Frontal cortex (tissue), 4 donors: ENCODE data around the gene C5. TPM values are rescaled to one million over a fixed set of nuclear protein-coding genes. Genes with fewer than 3 reads are reported as not detected.
"Not testable (repeated sequence)": the region's sequence is repeated elsewhere in the genome, so short reads cannot be mapped to it uniquely, and the experiment has no call there.

ENCODE experiments used
- DNase-seq, 2 donors: peaks; one replicate each; pipeline ENCODE4 v3.0.0; 2012; ENCODE audit warnings: low spot score in 2 of 2
- FAIRE-seq: peaks from 2 replicates; lab custom pipeline; 2012; peaks lifted over from hg19 to GRCh38; lab: Jason Lieb, UNC
- total RNA-seq: library from RNA; depleted of rRNA; stranded (reverse); fragments of >200 nt; gene quantifications from one replicate; pipeline ENCODE4 v1.2.3, GENCODE V29; 2014
- donor health status: control.
- donor health status: control.
- donor health status: control.

The C5 gene
- 7.7 TPM for total RNA-seq

DNA sequence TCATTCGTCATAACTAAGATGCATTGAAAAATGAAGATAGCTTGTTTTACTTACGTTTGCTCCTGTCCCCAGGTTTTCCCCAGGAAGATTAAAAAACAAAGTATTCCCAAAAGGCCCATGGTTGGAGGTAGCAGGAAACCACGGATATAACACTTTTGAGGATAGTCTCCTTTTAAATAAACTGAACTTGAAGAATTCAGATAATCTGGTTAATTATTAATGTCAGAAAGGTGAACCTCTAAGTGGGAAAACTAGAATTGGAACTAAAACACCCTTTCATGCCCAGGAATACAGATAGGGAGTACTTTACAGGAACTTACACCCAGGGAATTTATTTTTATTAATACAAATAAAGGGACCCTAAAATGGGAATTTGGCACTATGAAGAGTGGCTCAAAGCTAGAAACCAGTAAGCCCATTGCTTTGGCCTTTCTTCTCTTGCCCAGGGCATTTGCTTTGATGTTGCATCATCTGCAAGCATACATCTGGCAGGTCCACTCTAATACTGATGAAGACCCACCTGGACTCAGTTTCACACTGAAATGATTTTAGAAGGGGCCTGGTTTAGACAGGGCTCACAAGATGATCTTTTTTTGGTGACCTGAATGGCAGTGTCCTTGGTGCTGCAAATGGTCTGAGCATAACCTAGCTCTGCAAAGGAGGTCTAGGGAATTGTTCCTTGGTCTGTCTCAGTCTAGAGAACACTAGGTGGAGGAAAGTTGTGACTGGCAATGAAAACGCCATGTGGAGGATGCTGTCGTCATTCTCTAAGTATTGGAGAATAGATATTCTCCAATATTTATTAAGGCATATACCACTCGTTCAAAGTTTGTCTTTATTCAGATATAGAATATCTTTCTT lies at the start of gene C5:
C5 (minus strand) TSS at position 148 of the 861 bp plus-strand sequence; CDS start at position 119, 29 bp downstream.
- DNase-seq = no peak

DNA sequence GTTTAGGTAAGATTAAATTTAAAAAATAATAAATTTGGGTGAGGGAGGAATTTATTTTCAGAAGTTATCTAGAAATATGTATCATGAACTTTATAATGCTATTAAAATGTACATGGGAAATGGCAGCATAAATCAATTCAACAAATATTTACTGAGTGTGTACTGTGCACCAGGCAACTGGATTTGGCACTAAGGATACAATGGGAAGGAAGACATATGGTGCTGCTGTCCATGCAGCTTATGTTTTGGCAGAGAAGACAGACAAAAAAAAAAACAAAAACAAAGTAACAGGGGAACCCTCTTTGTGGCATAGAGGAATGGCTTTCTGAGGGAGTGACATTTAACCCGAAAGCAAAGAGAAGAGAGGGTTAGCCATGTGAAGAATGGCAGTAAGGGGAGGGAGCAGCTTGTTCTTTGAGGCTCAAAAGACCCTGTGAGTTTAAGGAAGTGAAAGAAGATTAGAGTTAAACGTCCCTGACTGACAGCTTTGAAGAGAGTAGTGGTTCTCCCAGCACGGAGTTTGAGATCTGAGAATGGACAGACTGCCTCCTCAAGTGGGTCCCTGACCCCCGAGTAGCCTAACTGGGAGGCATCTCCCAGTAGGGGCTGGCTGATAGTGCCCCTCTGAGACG lies 48.6 kb upstream of the C5 start:
- FAIRE-seq = no peak

More for the DNA sequence above, at the start of gene C5:
- no peak for FAIRE-seq

DNA sequence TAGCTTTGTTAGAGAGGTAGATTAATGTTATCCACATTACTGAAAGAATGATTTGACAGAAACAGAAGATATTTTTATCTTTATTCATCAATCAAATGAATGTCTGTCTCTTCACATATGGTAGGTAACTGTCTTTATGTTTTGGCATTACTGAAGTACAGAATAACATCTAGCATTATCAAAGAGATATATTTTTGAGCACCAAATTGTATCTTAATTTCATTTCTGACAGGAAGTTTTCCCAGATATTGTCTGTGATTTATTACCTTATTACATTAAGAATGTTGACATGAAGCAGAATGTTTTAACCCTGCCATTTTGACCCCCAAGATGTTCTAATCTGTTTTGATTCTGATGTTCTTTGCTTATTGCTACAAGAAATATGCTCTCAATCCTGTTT lies 45.0 kb upstream of the C5 start:
- FAIRE-seq (no peak), DNase-seq (no peak)

More for the DNA sequence above, 48.6 kb upstream of the C5 start:
- DNase-seq = no peak

DNA sequence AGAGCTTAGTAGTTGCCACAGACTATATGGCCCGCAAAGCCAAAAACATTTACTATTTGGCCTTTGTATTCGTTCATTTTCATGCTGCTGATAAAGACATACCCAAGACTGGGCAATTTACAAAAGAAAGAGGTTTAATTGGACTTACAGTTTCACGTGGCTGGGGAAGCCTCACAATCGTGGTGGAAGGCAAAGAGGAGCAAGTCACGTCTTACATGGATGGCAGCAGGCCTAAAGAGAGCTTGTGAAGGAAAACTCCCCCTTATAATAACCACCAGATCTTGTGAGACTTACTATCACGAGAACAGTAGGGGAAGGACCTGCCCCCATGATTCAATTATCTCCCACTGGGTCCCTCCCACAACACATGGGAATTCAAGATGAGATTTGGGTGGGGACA lies 40.7 kb upstream of the C5 start:
- FAIRE-seq, DNase-seq: not testable (repeated sequence)

DNA sequence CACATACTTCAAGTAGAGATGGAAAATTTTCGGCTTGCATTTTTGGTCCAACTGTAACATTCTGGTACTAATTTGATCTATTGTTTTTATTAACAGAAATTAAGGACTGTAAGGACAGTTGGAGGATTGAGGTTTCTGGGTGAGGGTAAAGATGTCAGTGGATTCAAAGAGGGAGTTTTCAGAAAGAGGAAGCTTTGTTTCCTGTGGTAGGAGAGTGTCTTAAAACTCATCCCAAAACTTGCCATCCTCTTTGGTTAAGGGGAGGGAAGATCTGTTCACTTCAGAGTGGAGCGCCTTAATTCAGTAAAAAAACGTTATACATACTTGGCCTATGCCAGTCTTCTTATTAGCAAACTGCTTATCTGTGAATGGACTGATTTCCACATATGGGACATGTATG lies 38.5 kb upstream of the C5 start:
- DNase-seq = no peak
- FAIRE-seq = no peak

DNA sequence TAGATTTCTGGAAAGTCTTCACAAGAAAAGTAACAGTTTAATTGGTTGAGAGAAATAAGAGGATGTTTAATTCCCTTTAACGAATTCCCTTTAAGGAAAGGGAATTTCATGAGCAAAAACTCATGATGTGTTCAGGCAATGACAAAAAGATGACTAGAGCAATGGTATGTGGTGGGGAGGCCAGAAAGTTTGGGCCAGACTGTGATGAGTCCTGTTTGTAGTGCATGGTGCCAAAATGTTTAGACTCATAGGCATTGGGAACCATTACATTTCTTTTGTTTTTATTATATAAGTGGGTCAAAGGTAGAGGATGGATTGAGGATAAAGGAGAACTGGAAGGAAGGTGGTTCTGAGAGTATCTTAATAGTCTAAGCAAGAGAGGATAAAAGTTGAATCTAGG lies 35.6 kb upstream of the C5 start:
- DNase-seq (no peak), FAIRE-seq (no peak)

DNA sequence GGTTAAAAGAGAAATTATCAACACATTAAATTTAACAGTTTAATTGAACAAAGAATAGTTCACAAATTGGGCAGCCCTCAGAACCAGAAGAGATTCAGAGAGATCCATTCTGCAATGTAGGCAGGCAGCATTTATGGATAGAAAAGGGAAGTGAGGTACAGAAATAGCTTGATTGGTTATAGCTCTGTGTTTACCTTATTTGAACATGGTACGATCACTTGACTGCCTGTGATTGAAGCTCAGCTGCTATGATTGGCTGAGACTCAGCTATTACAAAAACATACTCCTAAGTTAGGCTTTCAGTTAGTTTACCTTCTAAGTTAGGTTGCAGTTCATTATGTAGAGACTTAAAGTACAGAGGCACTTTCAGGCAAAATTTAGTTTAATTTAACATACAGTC lies 32.0 kb upstream of the C5 start:
- no peak for FAIRE-seq
- no peak for DNase-seq

DNA sequence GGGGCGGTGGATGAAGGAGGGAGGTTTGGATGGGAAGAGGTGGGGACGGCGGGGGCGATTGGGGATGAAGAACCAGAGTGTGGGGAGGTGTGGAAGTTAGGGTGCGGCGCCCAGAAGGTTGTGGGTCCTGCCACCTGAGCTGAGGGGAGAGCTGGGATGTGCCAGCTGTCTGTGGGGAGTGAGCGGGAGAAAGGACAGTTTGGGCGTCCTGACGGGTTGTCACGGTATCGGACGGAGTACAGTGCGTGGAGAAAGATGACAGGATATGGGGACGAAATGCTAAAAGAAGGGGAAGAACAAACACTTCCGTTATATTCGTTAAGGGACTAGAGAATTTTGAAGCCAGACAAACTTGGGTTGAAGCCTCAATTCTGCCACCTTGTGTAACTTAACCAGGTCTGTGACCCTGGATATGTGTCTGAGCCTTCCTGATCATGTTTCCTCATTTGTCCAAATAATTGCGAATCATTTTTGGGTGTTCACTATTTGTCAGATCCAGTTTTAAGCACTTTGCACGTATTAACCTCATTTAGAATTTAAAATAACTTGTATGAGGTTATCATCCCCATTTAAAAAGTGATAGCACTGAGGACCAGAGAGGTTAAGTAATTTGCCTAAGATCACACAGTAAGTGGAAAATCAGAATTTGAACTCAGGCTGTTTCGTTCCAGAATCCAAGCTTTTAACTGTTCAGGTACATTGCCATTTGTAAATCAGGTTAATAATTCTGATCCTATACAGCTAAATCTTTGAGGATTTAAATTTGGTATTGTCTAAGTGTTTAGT lies 25.4 kb upstream of the C5 start:
- no peak for FAIRE-seq
- no peak for DNase-seq

DNA sequence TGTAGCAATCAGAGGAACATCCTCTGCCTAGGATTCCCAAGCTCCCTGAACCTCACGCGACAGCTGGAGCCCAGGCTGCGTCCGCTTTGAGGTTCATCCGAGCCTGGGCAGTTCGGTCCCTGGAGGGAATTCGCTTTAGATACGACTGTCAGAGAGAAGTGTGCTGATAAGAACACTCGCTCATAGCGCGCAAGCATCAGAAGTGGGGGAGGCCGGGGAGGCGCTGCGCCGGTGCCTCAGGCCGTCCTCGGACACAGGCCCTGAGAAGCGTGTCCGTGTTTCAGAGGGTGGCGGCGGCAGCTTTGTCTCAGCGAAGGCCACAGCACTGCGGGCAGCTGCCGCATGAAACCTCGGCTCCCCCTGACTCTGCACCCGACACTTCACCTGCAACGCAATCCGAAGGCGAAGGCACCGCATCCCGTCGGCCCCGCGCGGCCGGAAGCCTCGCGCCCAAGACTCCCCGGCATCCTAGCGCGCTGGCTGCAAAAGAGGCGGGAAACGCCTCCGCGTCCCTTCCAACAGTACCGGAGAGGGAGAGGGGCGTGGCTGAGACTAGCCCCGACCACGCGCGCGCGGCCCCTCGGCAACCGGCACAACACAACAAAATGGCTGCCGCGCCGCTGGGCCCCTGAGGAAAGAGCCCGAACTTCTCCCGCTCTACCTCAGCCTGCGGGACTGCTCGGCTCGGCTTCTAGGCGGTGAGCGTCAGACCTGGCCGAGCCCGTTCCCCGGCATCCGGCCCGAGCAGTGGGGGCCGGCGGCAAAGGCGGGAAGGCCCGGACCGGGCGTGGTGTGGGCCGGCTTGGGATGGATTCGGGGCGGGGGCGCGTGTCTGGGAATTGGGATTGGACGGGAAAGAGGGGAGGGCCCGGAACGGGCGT lies 24.5 kb upstream of the C5 start, which contains the start of gene CNTRL:
CNTRL (plus strand) TSS at position 586 of the 881 bp plus-strand sequence. CDS start 13,372 bp downstream, outside the sequence.
- no peak for FAIRE-seq
- DNase-seq = peak; percentile 73

DNA sequence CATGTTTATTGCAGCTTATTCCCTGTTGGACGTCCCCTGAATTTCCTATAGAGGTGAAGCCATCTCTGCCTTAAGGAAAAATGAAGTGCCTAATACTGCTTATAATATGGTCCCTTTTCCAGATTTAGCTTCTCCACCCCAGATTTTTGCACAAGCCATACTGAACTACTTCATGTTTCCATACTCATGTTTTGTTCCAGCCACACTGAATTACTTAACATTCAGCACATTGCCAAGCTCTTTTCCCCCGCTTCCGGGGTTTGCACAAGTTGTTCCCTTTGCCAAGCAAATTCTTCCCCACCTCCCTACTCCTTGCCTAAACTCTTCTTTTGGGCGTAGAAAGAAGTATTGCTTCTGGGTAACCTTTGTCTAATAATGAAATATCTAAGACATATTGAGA lies 23.0 kb upstream of the C5 start:
- FAIRE-seq = no peak
- no peak for DNase-seq

DNA sequence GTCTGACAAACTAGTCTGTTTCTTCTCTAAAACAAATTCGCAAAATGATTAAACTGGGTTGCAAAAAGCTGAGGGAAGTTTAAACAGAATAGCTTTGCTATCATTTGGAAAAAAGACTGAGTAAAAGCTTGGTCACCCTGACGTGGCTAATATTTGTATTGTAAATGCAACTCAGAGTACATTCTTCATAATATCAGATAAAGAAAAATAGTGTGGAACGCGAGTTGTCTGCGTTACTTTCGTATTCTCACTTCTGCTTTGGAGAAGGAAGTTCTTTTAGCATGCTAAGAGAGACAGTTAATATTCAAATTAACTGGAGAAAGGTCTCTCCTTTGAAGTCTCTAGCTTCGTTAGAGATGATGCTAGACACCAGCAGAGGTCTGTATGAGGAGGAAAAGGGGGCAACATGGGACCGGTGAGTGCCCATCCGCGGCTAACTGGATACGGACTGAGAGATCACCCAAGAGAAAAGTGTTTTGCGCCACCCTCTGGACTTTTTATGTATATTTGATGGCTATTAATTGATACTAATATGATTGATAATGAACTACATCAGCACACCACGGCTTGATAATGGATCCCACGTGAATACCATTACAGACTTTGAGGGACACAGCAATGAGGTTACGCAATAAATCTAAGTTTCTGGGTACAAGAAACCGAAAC lies 21.8 kb upstream of the C5 start:
- DNase-seq = peak in 1 of 2 donors; percentile 12
- FAIRE-seq = no peak

DNA sequence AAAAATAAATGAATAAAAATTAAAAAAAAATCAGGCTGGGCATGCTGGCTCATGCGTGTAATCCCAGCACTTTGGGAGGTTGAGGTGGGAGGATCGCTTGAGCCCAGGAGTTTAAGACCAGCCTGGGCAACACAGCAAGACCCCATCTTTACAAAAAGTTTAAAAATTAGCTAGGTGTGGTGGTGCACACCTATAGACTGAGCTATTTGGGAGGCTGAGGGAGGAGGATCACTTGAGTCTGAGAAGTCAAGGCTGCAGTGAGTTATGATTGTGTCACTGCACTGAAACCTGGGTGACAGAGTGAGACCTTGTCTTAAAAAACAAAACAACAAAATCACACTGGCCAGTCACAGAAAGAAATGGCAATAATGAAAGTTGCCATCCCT lies 21.3 kb upstream of the C5 start:
- no peak for DNase-seq
- no peak for FAIRE-seq

DNA sequence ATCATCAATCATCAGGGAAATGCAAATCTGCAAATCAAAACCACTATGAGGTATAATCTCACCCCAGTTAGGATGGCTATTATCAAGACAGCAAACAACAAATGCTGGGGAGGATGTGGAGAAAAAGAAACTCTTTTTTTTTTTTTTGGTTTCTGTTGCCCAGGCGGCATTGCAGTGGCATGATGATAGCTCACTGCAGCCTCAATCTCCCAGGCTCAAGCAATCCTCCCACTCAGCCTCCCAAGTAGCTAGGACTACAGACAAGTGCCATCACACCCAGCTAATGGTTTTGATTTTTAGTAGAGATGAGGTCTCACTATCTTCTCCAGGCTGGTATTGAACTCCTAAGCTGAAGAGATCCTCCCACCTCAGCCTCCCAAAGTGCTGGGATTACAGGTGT lies 19.3 kb upstream of the C5 start:
- FAIRE-seq (no peak), DNase-seq (no peak)

DNA sequence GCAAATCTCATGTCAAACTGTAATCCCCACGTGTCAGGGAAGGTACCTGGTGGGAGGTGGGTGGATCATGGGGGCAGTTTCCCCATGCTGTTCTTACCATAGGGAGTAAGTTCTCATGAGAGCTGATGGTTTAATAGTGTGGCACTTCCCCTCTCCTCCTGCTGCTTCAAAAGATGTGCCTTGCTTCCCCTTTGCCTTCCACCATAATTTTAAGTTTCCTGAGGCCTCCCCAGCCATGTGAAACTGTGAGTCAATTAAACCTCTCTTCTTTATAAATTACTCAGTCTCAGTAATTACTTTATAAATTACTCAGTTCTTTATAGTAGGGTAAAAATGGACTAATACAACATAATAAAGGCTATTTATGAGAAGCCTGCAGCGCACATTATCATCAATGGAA lies 17.6 kb upstream of the C5 start:
- no peak for DNase-seq
- no peak for FAIRE-seq

DNA sequence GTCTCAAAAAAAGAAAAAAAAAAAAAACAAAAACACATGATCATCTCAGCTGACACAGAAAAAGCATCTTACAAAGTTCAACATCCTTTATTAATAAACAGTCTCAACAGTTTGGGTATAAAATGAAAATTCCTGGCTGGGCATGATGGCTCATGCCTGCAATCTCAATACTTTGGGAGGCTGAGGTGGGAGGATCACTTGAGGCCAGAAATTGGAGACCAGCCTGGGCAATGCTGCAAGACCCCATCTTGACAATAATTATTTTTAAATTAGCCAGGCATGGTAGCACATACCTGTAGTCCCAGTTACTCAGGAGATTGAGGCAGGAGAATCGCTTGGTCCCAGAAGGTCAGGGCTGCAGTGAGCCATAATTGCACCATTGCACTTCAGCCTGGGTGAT lies 16.8 kb upstream of the C5 start:
- DNase-seq (no peak), FAIRE-seq (no peak)

DNA sequence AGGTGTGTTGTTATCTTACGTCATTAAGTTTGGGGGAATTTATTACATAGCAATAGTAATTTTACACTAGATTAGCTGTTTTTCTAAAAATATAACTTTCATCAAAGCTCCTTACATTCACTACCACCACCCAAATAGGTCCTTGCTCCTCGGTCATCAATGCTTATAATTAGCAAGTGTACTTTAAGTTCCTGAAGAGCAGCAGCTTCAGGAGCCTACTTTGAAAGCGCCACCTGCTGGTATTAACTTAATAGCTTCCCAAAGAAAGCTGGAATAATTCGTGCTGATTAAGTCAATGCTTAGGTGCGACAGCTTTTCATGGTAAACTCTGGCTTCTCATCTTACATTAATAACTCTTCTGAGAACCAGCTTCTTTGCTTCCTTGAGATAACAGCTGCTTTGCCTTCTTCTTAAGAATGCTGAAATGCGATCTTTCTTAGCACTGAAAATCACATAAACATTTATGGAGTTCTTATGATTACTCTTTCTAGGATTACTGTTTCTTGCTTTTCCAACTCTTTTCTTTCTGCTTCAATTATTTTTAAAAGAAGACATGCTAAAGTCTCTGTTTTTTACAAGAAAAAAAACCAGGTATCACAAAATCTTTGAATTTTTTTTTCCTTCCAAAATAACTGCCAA lies 10.0 kb upstream of the C5 start:
- DNase-seq = peak in 1 of 2 donors; percentile 47
- no peak for FAIRE-seq

DNA sequence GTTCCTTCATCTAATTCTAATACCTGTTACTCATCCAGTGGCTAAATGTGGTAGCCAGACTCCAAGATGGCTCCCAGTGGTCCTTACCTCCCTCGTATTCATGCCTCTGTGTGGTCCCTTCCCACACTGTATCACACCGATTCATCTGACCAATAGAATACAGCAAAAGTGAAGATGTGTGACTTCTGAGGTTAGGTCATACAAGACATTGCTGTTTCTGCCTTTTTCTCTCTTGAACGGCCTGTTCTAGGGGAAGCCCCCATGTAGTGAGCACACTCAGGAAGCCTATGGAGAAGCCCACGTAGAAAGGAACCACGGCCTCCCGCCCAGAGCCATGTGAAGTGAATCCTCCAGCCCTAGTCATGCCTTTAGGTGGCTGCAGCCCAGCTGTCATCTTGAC lies 9.4 kb upstream of the C5 start:
- DNase-seq (no peak), FAIRE-seq (no peak)

DNA sequence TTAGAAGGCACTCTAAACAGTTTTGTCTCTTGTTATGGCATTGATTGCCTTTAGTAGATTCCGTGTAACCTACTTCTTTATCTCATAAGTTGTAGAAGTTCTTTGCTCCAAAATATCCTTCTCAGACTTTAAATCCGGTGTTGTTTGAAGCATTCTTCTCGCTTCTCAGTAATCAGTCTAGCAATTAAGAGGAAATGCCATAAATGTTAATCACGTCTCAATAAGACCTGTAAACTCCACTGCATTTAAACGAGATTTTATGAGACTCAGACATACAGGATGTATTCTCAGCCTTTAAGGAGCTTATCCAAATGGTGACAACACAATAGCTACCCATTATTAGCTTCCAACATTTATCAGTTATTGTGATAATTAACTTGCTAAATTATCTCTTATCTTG lies 7.7 kb upstream of the C5 start:
- DNase-seq = no peak
- no peak for FAIRE-seq
